Midbrain (tissue), 1 donor: Measurements from ENCODE around the gene XYLT1.

Experiments
- DNase-seq: peaks from one replicate; lab custom pipeline; 2025; lab: John Stamatoyannopoulos, UW

The XYLT1 gene

DNA sequence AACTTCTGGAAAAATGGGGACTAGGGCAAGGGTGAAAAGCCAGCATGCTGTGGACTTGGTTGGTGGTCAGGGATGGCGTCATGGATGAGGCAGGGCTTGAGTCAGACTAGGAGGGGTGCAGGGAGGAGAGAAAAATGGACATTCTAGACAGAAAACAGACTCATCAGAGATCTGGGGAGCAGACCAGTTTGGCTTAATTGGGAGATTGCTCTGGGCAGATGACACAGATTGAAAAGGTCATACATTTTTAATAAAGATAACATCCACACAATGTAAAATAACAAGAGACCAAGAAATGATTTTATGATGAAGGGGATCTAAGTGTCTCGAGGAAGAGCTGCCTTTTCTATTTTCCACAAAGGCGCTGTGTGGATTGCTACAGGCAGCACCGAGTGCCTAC lies 326.3 kb downstream of the XYLT1 start:
- no peak for DNase-seq

DNA sequence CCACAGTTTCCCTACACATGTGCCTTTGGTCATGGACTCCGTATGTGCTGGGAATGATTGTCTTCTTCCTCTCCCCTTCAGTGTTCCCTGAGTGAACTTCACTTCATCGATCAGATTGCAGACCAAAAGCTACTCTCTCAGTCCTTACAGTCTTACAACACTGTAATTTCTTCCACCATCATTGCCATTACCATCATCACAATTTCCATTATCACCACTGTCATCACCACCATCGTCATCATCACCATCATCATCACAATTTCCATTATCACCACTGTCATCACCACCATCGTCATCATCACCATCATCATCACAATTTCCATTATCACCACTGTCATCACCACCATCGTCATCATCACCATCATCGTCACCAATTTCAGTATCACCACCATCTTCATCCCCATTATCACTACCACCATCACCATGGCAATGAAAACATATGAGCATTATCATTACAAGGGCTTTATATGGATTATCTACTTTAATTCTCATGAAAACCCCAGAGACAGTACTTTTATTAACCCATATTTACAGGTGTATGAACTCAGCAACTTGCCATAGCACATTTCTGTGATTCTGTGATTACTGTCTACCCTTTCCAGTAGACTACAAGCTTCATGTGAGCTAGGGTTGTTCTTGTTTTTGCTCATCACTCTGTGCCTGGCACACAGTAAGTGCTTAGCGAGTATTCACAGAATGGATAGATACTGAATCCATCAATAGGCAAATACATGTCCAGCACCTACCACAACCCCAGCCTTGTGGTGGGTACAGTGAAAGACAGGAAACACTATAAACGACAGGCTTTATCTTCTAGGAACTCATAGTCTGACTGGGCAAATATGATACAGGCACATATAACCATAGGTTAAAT lies 327.0 kb downstream of the XYLT1 start:
- no peak for DNase-seq

DNA sequence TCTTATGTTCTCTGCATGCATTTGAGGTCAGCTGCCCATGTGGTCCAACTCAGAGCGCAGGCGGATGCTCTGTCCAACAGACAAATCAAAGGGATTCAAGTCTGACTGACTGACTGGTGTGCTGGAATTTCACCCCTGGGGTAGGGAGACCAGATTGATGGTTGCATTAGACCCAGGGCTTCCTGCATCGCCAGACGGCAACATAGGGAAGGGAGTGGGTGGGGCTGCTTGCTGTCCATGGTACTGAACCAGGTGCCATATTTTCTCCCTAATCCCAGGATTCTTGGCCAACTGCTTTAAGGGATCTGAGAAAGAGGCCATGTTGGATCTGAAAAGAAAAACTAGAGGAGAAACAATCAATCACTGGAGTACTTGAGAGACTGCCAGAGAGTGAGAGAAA lies 332.0 kb downstream of the XYLT1 start:
- DNase-seq, result no peak

DNA sequence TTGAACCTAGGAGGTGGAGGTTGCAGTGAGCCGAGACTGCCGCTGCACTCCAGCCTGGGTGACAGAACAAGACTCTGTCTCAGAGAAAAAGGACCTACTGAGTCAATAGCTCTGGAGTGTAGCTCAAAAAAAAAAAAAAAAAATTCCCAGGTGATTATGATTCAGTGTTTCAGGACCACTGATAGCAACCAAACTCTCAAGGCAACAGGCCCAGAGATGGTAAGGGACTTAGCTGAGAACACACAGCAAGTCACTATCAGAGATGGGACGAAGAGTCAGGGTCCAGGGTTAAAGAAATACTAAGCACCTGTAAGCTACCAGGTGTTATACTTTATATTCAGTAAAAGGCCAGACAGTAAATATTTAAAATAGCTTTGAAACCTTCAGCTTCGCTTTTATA lies 335.3 kb downstream of the XYLT1 start:
- no peak for DNase-seq

DNA sequence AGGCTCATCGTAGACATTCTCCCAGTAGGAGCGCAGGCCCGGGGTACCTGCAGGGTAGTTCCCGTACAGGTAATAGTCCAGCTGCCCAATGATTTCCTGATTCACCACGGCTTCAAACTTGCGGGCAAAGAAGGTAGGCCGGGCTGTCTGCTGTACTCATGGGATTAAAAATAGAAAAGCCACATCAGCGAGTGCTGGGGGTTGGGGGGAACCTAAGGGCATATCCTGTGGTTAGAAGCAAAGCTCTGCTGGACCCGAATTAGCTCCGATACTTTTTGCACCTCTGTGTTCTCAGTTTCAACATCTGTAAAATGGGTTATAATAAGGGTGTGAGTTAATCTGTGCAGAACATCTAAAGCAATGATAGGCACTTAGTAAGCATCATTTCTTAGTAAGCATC lies 336.2 kb downstream of the XYLT1 start:
- DNase-seq, result no peak

DNA sequence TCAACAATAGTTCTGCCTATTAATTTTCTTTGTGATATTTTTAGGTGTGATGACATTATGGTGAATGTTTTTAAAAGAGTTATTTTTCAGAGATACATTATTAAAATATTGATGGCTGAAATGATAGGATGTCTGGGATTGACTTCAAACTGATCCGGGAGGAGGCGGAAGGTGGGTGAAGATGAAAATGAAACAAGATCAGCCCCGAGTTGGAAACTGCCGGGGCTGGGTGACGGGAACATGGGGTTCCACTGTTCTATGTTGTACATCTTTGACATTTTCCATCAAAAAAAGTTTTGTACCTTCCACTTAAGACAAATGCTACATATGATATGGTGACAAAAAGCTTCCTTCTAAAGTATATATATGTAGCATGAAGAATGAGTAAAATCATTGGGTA lies 336.9 kb downstream of the XYLT1 start:
- DNase-seq, result no peak

DNA sequence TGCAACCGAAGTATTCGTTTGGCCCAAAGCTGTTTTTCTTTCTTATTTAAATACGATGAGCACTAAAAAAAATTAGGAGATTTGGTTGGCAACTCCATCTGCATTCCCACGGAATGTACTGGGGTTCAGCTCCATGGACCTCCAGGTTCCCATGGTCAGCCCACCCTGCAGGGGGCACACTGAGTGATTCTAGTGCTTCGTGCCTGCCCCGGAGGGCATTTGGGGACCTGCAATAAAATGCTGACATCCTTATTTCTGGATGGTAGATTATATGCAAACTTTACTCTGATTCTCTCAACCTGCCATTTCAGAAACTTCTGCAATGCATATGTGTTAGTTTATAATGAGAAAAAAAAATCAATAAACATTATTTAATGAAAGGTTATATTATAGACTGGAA lies 339.4 kb downstream of the XYLT1 start:
- no peak for DNase-seq

DNA sequence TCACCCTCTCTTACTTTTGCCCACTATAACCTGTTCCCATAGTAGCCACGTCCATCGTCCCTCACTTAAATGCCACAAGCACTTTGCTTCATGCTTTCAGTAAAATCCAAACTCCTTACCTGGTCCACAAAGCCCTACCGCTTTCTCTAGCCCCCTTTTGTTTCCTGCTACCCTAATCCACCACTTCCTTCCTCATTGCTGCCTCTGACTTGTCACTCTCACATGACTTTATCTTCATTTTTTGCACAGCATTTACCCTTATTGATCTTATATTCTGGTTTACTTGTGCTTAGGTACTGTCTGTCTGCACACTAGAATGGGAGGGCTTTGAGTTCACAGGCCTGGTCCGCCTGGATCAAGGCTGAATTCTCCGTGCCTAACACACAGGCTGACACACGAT lies 340.0 kb downstream of the XYLT1 start:
- DNase-seq, result no peak

DNA sequence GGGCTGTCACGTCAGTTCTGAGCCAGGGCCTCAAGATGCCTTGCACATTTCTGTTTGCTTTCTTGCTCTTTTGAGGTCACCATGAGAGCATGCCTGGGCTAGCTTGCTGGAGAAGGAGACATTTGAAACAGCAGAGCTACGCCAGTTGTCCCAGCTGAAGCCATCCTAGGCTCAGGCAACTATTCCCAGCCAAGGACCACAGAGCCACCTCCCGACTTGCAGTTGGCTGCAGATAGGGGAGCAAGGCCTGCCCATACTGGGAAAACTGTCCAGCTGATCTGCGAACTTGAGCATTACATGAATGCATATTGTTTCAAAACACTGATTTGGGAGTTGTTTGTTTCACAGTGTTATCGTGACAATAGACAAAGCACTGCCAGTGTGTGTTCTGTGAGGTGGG lies 340.8 kb downstream of the XYLT1 start:
- DNase-seq, result peak; percentile 9

DNA sequence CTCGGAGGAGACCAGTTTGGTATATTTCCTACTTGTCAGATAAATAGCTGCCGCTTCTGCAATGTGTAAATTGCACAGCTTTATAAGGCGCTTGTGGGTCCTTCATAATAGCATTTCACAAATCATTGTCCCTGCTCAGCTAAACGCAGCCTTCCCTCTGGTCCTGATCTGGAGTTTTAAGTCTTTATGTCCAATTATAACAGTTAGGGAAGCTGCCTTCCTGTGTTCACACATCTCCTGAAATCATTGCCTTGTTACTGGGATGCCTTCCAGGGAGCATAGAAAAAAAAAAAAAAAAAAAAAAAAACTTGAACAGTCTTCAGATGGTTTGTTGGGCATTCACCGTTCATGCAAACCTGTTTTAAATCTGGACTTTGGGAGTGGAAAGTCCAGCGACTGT lies 342.0 kb downstream of the XYLT1 start:
- DNase-seq, result no peak

DNA sequence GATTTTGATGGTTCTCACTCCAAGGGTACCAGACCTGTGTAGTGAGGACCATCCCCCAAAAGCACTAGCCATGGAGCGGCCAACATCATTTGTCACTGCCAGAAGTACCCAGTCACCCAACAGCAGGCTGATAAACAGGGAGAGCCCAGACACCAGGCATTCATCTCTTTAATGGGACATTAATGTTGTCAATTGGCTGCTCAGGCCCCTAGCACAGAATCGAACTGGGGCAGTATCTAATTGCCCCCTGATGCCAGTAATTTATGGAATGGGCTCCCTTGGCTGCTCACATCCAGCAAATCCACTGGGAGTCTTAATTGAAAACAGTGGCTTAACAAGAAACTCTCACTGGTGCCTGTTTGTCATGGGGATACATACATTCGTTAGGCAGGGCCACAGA lies 344.6 kb downstream of the XYLT1 start:
- no peak for DNase-seq

DNA sequence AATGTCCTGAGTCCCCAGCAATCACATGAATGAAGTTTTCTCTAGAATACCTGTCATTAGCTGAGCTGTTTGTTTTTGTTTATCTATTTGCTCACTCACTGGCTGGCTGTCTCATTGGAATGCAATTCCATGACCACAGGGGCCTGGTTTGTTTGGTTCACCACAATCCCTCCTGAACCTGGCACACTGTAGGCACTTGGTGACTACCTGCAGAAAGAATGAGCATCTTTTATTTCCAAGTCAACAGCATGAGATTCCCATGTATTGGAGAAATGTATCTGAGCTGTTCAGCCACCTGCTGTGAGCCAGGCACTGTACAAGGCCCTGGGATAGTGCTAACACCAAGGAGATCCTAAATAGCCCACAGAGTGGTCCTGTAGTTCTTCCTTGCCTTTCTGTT lies 345.1 kb downstream of the XYLT1 start:
- no peak for DNase-seq

DNA sequence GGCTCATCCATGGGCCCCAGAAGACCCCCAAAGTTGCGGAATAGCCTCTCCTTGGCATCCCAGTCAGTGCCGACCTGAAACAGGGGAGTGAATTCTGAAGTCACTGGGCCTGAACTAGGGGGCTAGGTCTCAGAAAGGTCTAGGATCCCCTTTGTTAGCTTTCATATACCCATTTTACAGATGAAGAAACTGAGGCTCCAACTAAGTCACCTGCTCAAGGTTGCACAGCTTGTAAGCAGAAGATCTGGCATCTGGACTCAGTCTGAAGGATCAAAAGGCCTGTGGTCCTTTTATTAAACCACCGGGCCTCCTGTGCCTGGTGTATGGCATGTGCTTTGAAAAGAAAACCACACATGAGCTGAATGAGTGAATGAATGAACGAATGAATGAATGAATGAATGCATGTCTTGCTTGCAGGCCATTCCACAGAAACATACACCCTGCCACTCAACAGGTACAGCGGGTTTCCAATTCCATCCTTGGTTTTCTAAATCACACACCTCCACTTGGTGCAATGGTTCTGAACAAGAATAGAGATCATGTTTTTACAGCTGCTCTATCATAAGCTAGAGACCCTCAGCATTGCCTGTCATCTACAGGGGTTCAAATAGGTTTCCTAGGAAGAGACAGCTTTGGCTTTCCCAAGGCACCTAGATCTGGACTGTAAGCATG lies 352.7 kb downstream of the XYLT1 start:
- DNase-seq, result no peak

DNA sequence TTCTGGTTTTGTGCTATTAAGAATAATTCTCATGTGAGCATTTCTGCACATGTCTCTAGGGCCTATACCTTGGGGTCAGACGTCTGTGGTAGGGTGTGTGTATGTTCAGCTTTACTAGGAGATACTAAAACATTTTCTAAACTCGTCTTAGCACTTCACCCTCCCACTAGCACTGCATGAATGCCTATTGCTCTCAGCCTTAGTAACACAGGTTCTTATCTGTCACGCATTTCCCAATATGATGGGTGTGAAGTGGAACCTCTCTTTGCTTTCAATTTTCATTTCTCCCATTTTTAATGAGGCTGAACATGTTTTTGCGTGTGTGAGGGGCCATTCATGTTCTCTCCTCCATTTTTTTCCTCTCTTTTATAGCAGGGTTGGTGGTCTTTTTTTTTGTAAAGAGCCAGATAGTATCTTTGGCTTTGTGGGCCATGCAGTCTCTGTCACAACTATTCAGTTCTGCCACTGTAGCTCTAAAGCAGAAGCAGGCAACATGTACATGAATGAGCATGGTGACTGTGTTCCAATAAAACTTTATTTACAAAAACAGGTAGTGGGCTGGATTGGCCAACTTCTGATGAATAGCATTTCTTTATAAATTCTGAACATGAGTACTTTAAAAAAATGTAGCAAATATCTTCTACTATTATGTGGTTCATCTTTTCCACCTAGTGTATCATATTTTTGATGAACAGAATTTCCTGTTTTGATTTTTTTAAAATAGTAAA lies 354.0 kb downstream of the XYLT1 start:
- no peak for DNase-seq

DNA sequence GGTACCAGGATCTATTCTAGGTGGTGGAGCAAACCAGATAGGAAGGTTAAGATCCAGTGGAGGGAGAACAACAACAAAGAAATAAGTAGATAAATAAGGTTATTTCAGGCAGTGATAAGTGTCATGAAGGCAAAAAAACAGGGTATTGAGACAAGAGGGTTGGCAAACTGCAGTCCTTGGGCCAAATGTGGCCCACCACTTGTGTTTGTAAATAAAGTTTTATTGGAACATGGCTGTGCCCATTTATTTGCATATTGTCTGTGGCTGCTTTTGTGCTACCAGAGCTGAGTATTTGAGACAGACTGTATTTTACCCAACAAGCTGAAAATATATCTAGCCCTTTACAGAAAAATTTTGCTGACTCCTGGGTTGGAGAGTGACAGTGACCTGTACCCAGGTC lies 361.3 kb downstream of the XYLT1 start:
- DNase-seq, result no peak

DNA sequence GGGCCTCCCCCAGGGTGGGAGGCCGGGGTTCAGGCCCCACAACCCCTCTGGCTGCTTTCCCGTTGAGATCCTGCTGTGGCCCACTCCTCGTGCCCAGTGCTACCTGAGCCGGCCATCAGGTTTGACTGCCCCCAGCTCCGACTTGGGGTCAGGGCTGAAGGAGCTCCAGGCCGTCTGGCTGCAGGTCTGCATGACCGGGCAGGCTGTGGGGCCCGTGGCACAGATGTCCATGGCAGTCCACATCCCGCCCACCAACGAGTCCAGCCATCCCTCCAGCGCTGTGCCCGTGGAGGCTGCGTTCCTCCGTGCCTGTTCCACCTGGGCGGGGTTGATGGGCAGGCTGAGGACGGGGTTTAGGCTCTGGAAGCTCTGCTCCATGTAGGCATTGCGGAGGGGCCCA lies 362.2 kb downstream of the XYLT1 start:
- DNase-seq, result no peak

DNA sequence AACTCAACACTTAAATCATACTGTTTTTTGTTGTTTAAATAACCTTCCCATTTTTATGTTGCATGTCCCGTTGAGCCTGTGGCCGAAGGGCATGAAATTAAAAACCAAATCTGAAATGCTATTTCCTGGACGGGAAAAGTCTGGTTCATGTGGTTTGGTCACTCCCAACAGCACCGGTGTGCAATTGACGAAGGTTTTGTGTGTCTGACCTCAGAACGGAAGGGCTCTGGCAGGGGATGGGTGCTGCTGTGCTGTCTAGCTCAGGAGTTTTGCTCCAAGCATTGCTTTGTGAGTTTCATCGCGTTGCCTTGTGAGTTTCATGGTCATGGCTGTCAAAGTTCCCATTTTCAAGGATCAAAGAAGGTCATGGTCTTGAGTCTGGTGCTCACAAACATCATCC lies 363.3 kb downstream of the XYLT1 start:
- DNase-seq, result no peak

DNA sequence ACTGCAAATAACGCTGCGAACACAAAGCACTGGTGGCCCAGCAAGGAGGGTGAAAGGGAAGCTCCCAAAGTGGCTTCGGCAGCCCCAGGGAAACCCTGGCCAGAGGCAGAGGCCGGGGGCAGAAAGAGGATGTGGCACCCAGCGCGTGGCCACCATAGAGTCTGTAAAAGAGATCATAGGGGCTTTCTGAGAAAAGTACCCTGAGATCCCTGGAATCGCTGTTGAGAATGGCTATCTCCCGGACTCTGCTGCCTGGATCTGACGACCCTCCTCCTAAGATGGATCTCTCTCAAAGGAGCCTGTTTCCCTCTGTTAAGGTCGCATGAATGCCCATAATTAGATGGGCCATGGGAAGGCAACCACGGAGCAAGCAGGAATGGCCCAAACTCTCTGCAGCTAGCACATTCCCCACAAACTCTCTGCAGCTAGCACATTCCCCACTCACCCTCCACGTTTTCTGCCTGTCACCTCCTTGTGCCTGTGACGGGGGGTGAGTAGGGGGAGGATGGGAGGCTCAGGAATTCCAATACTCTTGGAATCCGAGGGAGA lies 364.4 kb downstream of the XYLT1 start:
- no peak for DNase-seq

DNA sequence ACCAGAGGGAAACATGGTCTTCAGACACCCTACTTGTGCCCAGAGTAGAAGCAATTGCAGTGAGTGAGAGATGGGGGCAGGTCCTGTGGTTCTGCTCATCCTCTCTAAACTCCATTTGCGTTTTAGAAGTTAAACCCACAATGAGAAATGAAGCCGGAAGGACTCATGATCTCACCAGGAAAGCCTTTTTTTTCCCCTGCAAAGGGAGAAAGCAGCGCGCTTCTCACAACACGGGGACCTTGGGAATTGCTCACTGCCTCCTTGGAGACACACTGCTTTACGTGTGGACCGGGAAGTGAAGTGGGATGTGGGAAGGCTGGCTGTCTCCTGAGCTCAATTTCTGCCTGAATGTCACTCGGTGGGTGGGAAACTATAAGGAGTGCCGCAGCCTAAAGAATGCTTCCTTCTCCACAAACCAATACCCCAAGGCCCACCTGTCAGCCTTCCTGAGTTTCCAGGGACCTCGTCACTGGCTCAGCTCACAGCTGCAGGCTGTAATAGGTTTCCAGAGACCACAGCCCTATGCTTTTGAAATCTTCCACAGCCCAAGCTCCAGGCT lies 365.4 kb downstream of the XYLT1 start:
- no peak for DNase-seq

DNA sequence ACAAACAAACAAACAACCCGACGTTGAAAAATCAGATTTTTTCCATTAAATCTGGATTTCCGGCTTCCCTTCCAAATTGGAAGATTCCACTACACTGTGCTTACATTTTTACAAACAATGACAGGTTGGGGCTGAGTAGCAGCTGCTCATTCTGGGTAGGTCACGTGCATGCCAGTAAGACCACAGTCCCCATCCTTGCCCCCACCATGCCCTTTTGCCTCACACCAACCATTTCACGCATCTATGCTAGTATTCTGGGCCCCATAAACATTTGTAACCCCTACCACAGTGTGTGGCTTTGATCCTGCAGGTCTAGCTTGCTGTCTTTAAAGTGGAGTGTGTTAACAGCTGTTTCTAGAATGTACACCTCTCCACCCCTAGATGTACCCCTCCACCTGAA lies 366.1 kb downstream of the XYLT1 start:
- no peak for DNase-seq

DNA sequence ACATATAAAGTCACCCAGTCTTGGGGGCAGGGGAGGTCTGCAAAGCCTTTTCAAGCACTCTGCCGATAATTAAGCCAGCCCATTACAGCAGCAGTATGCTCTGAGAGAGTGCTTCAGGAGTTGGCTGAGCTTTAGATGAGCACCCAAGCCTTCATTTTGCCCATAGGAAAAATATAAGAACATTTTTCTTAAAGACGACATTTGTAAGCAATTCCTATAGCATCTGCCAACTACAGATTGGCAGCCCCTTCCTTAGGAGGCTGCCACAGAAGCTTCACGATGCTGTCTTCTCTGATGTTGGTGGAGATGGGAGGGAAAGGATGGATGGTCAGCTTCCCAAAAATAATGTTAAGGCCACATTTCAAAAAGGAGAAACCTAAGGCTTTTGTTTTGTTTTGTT lies 367.5 kb downstream of the XYLT1 start:
- no peak for DNase-seq

DNA sequence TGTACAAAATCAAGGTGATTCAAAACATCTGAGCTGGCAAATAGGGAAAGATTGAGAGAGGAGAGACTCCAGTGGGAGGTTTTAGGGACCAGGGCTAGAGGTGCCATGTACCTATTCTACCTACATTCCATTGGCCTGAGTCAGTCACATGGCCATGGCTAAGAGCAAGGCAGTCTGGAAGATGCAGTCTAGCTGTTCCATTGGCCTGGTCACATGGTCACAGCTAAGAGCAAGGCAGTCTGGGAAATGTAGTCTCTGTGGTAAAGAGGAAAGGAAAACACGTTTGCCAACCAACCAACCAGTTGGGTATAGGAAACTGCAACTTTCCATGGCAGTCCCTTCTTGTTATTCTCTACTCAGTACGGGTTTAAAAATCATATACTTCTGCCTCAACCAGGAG lies 369.1 kb downstream of the XYLT1 start:
- DNase-seq, result no peak
